Right lung (tissue), 5 donors: ENCODE data around the gene ERMP1. TPM values are rescaled to one million over a fixed set of nuclear protein-coding genes. Genes with fewer than 3 reads are reported as not detected.
A peak's percentile ranks its signal among the peaks of the same experiment; 100 is the strongest.
"Not testable (repeated sequence)": the region's sequence is repeated elsewhere in the genome, so short reads cannot be mapped to it uniquely, and the experiment has no call there.

Experiments used
- DNase-seq, 2 donors: peaks; one replicate each; pipeline ENCODE4 v3.0.0-alpha.2; 2013
- polyA plus RNA-seq, 5 donors: library from polyadenylated mRNA; unstranded; fragments of 120-200 nt; gene quantifications; one replicate each; pipeline versions ENCODE4 v1.2.1 to v1.2.3, GENCODE V29; 2013; ENCODE audit warnings: inconsistent platforms in 1 of 5, low replicate concordance in 1 of 5; ENCODE audit not compliant: insufficient read length in 5 of 5, insufficient read depth in 1 of 5

The ERMP1 gene
- polyA plus RNA-seq, 5 donors = 13.7 to 25.3 (median 24.1) TPM

- no peak for DNase-seq
These were observed 6.9 kb downstream of the ERMP1 start for GRCh38 chr9:5825895-5826622.

DNA sequence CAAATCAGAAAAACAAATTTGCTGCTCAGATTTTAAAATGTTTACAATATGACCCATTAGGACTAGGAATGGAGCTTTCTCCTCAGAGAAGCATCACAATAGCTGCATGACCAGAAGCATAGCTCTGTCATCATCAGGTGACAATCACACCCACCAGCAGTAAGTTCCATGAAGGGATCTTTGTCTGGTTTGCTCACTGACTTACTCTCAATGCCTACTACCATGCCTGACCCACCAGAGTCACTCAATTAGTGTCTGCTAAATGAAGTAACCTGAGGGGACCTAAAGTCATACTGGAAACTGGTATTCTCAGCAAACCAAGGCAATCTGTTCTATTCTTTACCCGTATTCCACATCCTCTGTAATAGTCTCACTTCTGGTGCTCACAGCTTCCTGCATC lies 7.7 kb downstream of the ERMP1 start:
- no peak for DNase-seq

DNA sequence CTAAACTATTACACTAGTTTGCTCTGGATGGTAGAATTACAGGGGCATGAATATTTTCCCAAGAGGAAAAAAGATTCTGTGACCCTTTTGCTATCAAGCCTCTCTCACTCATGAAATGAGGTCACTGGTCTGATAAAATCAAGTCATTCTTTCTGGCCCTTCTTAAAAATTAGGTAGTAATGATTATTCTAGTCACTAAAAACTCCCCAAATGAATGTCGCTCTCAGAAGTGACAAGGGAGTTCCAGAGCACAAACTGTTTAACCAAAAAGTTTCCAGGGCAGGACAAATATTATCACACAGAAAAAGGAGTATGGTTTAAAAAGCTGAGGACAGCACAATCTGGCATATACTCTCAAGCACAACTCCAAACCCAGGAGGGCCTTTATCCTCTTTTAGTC lies 12.5 kb downstream of the ERMP1 start:
- no peak for DNase-seq

- DNase-seq = no peak
These were observed 13.7 kb downstream of the ERMP1 start for GRCh38 chr9:5819174-5819573.

DNA sequence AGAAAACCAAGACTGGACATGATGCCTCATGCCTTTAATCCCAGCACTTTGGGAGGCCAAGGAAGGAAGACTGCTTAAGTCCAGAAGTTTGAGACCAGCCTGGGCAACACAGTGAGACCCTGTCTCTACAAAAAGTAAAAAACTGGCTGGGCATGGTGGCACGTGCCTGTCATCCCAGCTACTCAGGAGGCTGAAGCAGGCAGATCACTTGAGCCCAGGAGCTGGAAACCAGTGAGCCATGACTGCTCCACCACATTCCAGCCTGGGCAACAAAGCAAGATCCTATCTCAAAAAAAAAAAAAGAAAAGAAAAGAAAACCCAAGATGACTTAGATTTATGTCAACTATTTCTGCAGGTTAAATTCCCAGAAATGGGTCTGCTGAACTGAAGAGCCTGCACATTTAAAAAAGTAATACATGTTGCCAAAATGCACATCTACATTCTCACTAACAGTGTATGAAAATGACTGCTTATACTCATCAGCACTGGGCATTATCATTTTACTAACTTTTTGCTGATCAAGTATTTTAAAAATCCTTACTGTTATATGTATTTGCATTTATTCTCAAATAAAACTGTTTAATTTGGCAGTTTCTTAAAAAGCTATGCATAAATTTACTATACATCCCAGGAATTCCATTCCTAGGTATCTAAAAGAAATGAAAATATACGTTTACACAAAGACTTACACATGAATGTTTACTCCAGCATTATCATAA lies 14.3 kb downstream of the ERMP1 start:
- no peak for DNase-seq

DNA sequence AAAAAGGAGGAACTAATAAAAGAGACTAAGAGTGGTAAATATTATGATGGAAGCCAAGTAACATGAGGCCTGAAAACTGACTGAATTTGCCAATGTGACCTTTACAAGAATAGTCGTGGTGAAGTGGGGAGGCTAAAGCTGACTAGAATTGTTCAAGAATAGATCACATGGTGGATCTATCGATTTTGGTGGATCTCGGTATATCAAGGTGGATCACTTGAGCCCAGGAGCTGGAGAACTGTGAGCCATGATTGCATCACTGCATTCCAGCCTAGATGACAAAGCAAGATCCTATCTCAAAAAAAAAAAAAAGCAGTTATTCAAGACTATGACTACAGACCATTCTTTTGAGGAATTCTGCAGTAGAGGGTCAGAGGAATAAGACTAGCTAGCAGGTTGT lies 15.1 kb downstream of the ERMP1 start:
- no peak for DNase-seq

DNA sequence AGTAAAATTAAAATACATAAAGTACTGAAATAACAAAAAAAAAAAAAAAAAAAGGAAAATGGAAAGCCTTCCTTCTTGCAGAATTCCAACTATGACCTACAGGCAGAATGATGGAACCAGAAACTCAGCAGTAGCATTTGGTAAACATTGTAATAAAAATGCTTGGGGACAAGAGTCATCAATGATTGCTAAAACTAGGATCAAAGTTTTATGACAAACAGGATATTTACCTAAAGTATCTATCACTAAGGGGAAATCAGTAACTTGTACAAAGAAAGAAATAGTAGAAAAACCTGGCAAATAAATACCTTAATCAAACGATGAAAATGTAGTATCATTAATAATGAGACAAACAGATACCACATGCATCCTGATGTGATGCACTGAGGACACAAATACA lies 17.5 kb downstream of the ERMP1 start:
- DNase-seq = no peak

GRCh38 chr9:5813824-5814223 lies 19.1 kb downstream of the ERMP1 start:
- DNase-seq = no peak

DNA sequence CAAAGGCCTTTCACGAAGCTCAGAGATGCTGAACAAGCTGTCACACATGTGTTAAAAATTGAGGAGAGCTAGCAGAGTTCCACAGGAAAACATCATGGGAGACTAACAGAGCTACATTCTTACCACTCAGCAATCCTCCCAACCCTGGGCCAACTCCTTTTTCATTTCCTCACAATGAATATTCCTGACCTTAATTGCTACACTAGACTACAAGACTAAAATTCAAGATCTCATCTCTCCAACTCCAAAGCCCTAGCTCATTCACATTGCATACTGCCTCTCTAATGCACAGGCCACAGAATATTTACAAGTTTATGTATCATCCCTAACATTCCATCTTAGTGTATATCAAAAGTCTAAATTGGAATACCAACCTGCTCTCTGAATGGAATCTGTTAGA lies 21.2 kb downstream of the ERMP1 start:
- DNase-seq = no peak

- DNase-seq = no peak
These were observed 27.4 kb downstream of the ERMP1 start for GRCh38 chr9:5805478-5805877.

DNA sequence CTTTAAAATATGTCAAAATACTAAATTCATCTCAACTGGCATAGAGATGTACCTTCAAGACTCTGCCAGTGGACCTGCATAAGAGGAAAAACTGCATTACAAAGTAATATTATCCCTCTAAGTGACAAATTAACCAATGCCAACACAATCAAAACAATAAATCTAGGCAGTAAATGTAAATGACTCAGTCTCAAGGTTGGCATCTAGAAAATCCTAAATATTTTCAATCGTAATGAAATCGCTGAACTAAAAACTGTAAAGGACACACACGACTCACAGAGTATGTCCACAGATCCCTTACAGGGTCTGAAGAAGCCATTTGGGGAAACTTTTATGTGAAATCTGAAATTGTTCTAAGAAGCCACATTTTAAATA lies 31.2 kb downstream of the ERMP1 start:
- DNase-seq = no peak

DNA sequence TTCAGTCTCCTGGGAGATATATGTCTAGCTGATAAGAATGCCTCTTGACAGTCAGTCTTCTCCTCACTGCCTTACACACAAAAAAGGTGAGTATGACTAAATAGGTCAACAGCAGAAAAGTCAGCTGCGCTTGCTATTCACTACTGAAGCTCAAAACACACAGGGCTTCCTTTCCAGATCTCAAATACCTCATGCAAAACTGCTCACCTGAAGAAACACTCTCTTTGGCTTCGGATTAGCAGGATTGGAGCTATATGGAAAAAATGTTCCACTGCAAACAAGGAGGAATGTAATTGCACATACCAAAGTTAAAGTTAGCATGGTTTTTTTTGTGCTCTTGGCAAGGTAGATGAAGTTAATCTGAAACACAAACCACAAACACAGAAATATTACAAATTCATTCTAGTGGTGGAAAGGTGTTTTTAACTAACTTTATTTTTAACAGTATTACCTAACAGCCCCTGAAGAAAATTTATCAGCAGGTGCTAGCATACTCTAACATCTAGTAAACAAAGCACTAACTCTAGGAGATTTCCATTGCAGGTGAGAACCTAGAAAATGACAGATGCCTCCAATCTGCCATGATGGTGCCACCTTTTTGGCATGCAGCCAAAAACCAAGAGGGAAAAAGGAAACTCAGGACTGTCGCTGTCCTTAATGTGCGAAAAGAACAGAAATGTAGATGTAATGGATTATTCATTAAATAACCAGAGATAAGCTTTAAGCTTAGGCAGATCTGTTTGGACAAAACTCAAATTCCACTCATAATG lies 31.8 kb downstream of the ERMP1 start:
- DNase-seq = no peak

GRCh38 chr9:5800378-5800777 lies 32.5 kb downstream of the ERMP1 start:
- DNase-seq = not testable (repeated sequence)

DNA sequence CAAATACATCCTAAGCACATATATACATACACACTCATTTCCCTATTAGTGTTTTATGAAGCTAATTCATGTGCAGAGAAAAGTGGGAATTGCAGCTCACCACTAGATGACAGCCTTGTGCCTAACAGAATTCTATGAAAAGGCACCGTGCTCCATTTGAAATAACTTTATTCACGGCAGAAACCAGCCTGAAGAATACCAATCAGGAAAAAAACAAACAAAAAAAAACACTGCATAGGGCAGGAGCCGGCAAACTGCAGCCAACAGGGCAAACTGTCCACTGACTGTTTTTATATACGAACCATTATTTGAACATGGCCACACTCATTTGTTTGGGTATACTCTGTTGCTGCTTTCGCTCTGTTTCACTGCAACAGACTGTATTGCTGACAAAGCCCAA lies 33.6 kb downstream of the ERMP1 start:
- DNase-seq = peak in 1 of 2 donors; percentile 36

DNA sequence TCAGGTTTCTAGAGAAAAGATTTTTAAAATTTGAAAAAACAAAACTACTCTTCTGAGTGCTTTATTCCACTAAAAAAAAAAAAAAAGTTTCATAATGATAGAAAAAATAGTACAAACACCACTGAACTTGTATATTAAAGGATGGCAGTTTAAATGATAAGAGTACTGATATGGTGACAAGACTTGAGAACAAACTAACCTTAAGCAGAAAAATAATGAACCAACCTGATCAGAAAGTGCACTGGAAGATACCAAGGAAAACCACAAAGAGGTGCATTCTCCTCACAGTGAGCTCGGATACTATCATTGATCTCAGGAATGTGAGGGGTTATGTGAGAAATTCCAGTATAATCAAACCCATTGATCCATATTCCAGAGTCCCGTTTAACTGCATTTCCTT lies 34.3 kb downstream of the ERMP1 start:
- DNase-seq = no peak

DNA sequence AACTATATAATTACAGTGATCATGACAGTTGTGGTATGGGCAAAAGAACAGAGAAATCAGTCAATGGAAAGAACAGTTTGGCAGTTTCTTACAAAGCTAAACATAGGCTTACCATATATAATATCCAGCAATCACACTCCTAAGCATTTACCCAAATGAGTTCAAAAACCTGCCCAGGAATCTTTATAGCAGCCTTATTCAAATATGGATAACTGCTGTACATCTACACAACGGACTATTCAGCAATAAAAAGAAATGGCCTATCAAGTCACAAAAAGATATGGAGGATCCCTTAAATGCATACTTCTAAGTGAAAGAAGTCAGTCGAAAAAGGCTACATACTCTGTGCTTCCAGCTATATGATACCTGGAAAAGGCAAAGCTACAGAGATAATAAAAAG lies 36.6 kb downstream of the ERMP1 start:
- DNase-seq = no peak

DNA sequence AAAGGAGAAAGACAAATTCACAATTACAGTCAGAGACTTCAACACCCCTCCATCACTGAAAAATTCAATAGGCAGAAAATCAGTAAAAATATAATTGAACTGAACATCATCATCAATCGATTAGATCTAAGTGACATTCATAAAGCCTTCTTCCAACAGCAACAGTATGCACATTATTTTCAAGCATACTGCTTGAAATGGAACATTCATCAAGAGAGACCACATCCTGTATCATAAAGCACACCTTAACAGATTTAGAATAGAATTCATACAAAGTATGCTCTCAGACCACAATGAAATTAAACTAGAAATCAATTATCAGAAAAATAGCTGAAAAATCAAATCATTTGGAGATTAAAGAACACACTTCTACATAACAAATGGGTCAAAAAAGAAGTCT lies 39.1 kb downstream of the ERMP1 start:
- no peak for DNase-seq

DNA sequence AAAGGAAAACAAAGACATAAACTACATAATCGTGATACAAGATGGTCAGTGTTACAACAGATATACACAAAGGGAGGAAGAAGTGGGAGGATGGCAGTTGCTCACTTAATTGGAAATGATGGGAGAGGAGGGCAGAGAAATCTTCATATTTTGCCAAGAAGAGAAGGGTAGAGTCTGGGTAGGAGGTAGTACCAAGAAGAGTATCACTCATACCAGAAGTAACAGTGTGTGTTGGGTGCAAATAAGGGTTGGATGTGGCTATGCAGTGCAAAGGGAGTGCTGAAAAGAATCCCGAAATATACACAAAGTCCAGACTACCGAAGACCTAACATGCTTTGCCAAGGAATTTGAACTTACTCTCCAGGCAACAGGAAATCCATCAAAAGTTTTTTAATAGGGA lies 41.0 kb downstream of the ERMP1 start:
- DNase-seq = no peak

- no peak for DNase-seq
These were observed 42.0 kb downstream of the ERMP1 start for GRCh38 chr9:5790923-5791322.

DNA sequence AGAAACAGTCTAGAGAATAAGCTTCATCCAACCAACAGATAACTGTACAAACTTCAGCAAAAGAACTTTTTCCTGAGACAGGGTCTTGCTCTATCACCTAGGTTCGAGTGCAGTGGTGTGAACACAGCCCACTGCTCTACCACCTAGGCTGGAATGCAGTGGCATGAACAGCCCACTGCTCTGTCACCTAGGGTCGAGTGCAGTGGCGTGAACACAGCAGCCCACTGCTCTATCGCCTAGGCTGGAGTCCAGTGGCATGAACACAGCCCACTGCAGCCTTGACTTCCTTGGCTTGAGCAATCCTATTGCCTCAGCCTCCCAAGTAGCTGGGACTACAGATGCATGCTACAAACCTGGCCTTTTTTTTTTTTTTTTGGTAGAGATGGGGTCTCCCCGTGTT lies 43.4 kb downstream of the ERMP1 start:
- no peak for DNase-seq

GRCh38 chr9:5787759-5788302 lies 45.1 kb downstream of the ERMP1 start:
- no peak for DNase-seq

GRCh38 chr9:5787220-5787619 lies 45.7 kb downstream of the ERMP1 start:
- DNase-seq = no peak
